H1 (cell line): ENCODE data around the gene NSD2. TPM values are rescaled to one million over a fixed set of nuclear protein-coding genes. Genes with fewer than 3 reads are reported as not detected.

Experiments used
- CTCF ChIA-PET: fragments of 300-600 bp; sonication (Branson Sonifier 250); formaldehyde crosslinking; loops from one replicate; lab custom pipeline; 2021; ENCODE audit not compliant: partially characterized antibody; lab: Charles Lee
- POLR2A ChIA-PET: fragments of 300-600 bp; sonication (Branson Sonifier 250); formaldehyde crosslinking; loops from one replicate; lab custom pipeline; 2021; ENCODE audit warnings: inconsistent platforms; ENCODE audit not compliant: partially characterized antibody; lab: Charles Lee
- DNase-seq, 2 experiments: peaks; one replicate each; pipeline versions ENCODE4 v3.0.0 to v3.0.0-alpha.2; 2010 to 2022; ENCODE audit warnings: low spot score in 2 of 2, low read depth in 1 of 2, mixed read lengths in 1 of 2
- FAIRE-seq: peaks from 2 replicates; lab custom pipeline; 2011; peaks lifted over from hg19 to GRCh38; lab: Jason Lieb, UNC
- H2AFZ ChIP-seq: 2 replicates; pipeline ENCODE4 v1.8.1; 2012; ENCODE audit warnings: low read length, inconsistent platforms
- H2AK5ac ChIP-seq: 2 replicates; pipeline ENCODE4 v1.6.1; 2013; ENCODE audit warnings: low read depth, low read length
- H2BK120ac ChIP-seq: replicated peaks from 2 replicates; pipeline ENCODE3; 2013; ENCODE audit warnings: low read depth, low read length, inconsistent platforms
- H2BK12ac ChIP-seq: 2 replicates; pipeline ENCODE4 v1.6.1; 2013; ENCODE audit warnings: low read depth, low read length
- H2BK15ac ChIP-seq: 2 replicates; pipeline ENCODE4 v1.6.1; 2013; ENCODE audit warnings: low read length
- H2BK20ac ChIP-seq: 2 replicates; pipeline ENCODE4 v1.6.1; 2013; ENCODE audit warnings: low read length
- H2BK5ac ChIP-seq: 2 replicates; pipeline ENCODE4 v1.6.1; 2013; ENCODE audit warnings: low read depth, low read length
- H3K14ac ChIP-seq: 2 replicates; pipeline ENCODE4 v1.6.1; 2013; ENCODE audit warnings: inconsistent platforms; ENCODE audit not compliant: insufficient read length
- H3K18ac ChIP-seq: 2 replicates; pipeline ENCODE4 v1.6.1; 2013; ENCODE audit warnings: low read length; ENCODE audit errors: extremely low read depth
- H3K23ac ChIP-seq: 2 replicates; pipeline ENCODE4 v1.6.1; 2013; ENCODE audit warnings: inconsistent platforms; ENCODE audit not compliant: insufficient read length
- H3K23me2 ChIP-seq: 2 replicates; pipeline ENCODE4 v1.6.1; 2013; ENCODE audit warnings: low read depth, low read length
- H3K27ac ChIP-seq: 2 replicates; pipeline ENCODE4 v1.6.1; 2011; ENCODE audit warnings: low read depth, low read length, inconsistent platforms
- H3K27me3 ChIP-seq, 4 experiments: replicated peaks in 1 of 4; 1 replicate in 1 of 4; 2 replicates in 3 of 4; pipeline versions ENCODE4 v1.6.1 to v1.8.1; 2011 to 2013; ENCODE audit warnings: low read length in 3 of 4, mild to moderate bottlenecking in 3 of 4, inconsistent platforms in 2 of 4, mixed read lengths in 2 of 4, moderate library complexity in 1 of 4; ENCODE audit not compliant: control insufficient read depth in 3 of 4, insufficient read depth in 3 of 4; ENCODE audit errors: extremely low read depth in 1 of 4
- H3K36me3 ChIP-seq, 4 experiments: 2 replicates each; pipeline versions ENCODE4 v1.6.1 to v1.8.1; 2011 to 2013; ENCODE audit warnings: mild to moderate bottlenecking in 4 of 4, low read length in 3 of 4, moderate library complexity in 2 of 4, control low read depth in 1 of 4, inconsistent platforms in 1 of 4; ENCODE audit not compliant: insufficient read depth in 4 of 4, control insufficient read depth in 2 of 4
- H3K4ac ChIP-seq: replicated peaks from 2 replicates; pipeline ENCODE3; 2013; ENCODE audit warnings: low read length, low read depth, mixed read lengths, inconsistent platforms; ENCODE audit not compliant: insufficient read length
- H3K4me1 ChIP-seq, 4 experiments: replicated peaks in 1 of 4; 1 replicate in 1 of 4; 2 replicates in 3 of 4; pipeline versions ENCODE4 v1.6.1 to v1.8.1; 2011 to 2013; ENCODE audit warnings: low read length in 3 of 4, inconsistent platforms in 2 of 4, mixed read lengths in 1 of 4; ENCODE audit not compliant: insufficient read depth in 4 of 4, control insufficient read depth in 3 of 4
- H3K4me2 ChIP-seq, 2 experiments: 2 replicates each; pipeline versions ENCODE4 v1.6.1 to v1.8.1; 2011 to 2013; ENCODE audit warnings: low read depth in 2 of 2, low read length in 2 of 2, control low read depth in 1 of 2, inconsistent platforms in 1 of 2, mild to moderate bottlenecking in 1 of 2; ENCODE audit not compliant: insufficient read depth in 1 of 2
- H3K4me3 ChIP-seq, 4 experiments: fragments of 200-600, 300-600 bp in 1 of 4; sonication (generic), shearing (Covaris generic), sonication (Bioruptor Twin) in 1 of 4; 2 replicates each; pipeline versions ENCODE4 v1.5.1 to v1.8.1; 2011 to 2016; ENCODE audit warnings: low read length in 4 of 4, low read depth in 3 of 4, control low read depth in 2 of 4, inconsistent platforms in 2 of 4, mild to moderate bottlenecking in 2 of 4, mixed read lengths in 1 of 4, moderate library complexity in 1 of 4; ENCODE audit not compliant: insufficient read depth in 2 of 4; ENCODE audit errors: extremely low read depth in 1 of 4
- H3K56ac ChIP-seq: replicated peaks from 2 replicates; pipeline ENCODE3; 2013; ENCODE audit warnings: low read depth, mild to moderate bottlenecking, mixed read lengths, low read length, inconsistent platforms; ENCODE audit not compliant: insufficient read length
- H3K79me1 ChIP-seq: 2 replicates; pipeline ENCODE4 v1.6.1; 2013; ENCODE audit warnings: low read depth, low read length, control low read depth
- H3K79me2 ChIP-seq, 2 experiments: 2 replicates each; pipeline versions ENCODE4 v1.6.1 to v1.8.1; 2012 to 2013; ENCODE audit warnings: low read length in 2 of 2, mild to moderate bottlenecking in 2 of 2, inconsistent platforms in 1 of 2; ENCODE audit not compliant: insufficient read depth in 2 of 2, control insufficient read depth in 1 of 2
- H3K9ac ChIP-seq, 4 experiments: replicated peaks in 1 of 4; 1 replicate in 1 of 4; 2 replicates in 3 of 4; pipeline versions ENCODE4 v1.6.1 to v1.8.1; 2011 to 2013; ENCODE audit warnings: low read depth in 3 of 4, low read length in 3 of 4, control low read depth in 2 of 4, mild to moderate bottlenecking in 2 of 4, moderate library complexity in 2 of 4, inconsistent platforms in 1 of 4; ENCODE audit errors: extremely low read depth in 1 of 4
- H3K9me3 ChIP-seq, 2 experiments: 2 replicates each; pipeline versions ENCODE4 v1.6.1 to v1.8.1; 2012 to 2013; ENCODE audit warnings: mild to moderate bottlenecking in 2 of 2, moderate library complexity in 2 of 2, control low read depth in 1 of 2, inconsistent platforms in 1 of 2, low read depth in 1 of 2, low read length in 1 of 2, mixed read lengths in 1 of 2; ENCODE audit not compliant: insufficient read depth in 2 of 2
- H4K20me1 ChIP-seq, 2 experiments: replicated peaks in 1 of 2; 2 replicates each; pipeline versions ENCODE3 to v1.8.1; 2011 to 2013; ENCODE audit warnings: inconsistent platforms in 2 of 2, low read length in 2 of 2, mild to moderate bottlenecking in 1 of 2; ENCODE audit not compliant: insufficient read depth in 2 of 2, control insufficient read depth in 1 of 2
- H4K5ac ChIP-seq: 2 replicates; pipeline ENCODE4 v1.6.1; 2013; ENCODE audit warnings: low read length, low read depth, mixed read lengths, inconsistent platforms; ENCODE audit not compliant: insufficient read length
- H4K8ac ChIP-seq: 2 replicates; pipeline ENCODE4 v1.8.0; 2013; ENCODE audit warnings: mild to moderate bottlenecking, moderate library complexity, low read length, inconsistent platforms; ENCODE audit not compliant: insufficient read depth; ENCODE audit errors: extremely low read depth
- H4K91ac ChIP-seq: replicated peaks from 2 replicates; pipeline ENCODE3; 2013; ENCODE audit warnings: low read length, mixed read lengths, inconsistent platforms; ENCODE audit not compliant: insufficient read length
- POLR2AphosphoS5 ChIP-seq: IDR thresholded peaks from 2 replicates; pipeline ENCODE4 v1.6.1; 2011; ENCODE audit warnings: low read depth, low read length
- SP1 ChIP-seq: IDR thresholded peaks from 2 replicates; pipeline ENCODE4 v1.6.1; 2011; ENCODE audit warnings: low read depth, low read length
- whole genome bisulfite sequencing, 2 experiments: shearing (Covaris generic) in 1 of 2; methylation state at CpG; one replicate each; pipeline versions ENCODE4 v1.1.6 to v1.1.7; 2013 to 2015; ENCODE audit warnings: low lambda C conversion rate in 2 of 2, mixed read lengths in 2 of 2, inconsistent platforms in 1 of 2, low coverage in 1 of 2, missing lambda C conversion rate in 1 of 2; ENCODE audit not compliant: insufficient replicate concordance in 2 of 2, insufficient coverage in 1 of 2, insufficient read length in 1 of 2; ENCODE audit errors: extremely low coverage in 1 of 2, missing lambda C conversion rate in 1 of 2; 5-methylcytosine and 5-hydroxymethylcytosine counted together
- polyA plus RNA-seq, 7 experiments: library from polyadenylated mRNA; depleted of rRNA in 3 of 7; stranded (reverse) in 5 of 7; unstranded in 2 of 7; fragments of >200 nt in 5 of 7; fragments of 200-250 nt in 2 of 7; gene quantifications; 1 replicate in 5 of 7; 2 replicates in 1 of 7; 4 replicates in 1 of 7; pipeline versions ENCODE4 v1.2.1 to v1.2.3, GENCODE V29; 2011 to 2013; ENCODE audit warnings: missing spikeins in 2 of 7, mixed read lengths in 2 of 7
- total RNA-seq: library from RNA; stranded (reverse); fragmentation: NEBNext Ultra II Directional; extraction: Animal tissue kit (Norgen Biotek cat#: 25700); gene quantifications from 2 replicates; pipeline ENCODE4 v1.2.1, GENCODE V29; 2021

Gene NSD2
- total and polyA plus RNA-seq, 2 of the 8 experiments (the other 6 are each of a cell fraction or from before 2014, with no cell fraction given), result 26.7 to 129 TPM

GRCh38 chr4:1979477-1980196 lies 108.4 kb downstream of the NSD2 start:
- H3K36me3 ChIP-seq, result peaks cover 23 to 81% (median 63%) of the 10 kb centered on the region in 4 experiments
- no peak overlapping the region for H2BK15ac ChIP-seq
- H2BK12ac ChIP-seq, result no peak overlapping the region
- FAIRE-seq (no peak), DNase-seq (no peak)
- H4K20me1 ChIP-seq, result peaks cover 0 to 25% of the 10 kb centered on the region in 2 experiments
- H4K5ac ChIP-seq, result no peak overlapping the region
- no peak overlapping the region for H3K4ac ChIP-seq
- no peak overlapping the region for H3K27ac ChIP-seq
- no peak overlapping the region for H2AFZ ChIP-seq
- no peak overlapping the region for H3K4me3 ChIP-seq
- no peak overlapping the region for H2AK5ac ChIP-seq
- CTCF ChIA-PET, result interaction anchor here (1.4 kb wide), 1 partner anchor 14 kb away, joined by 3 read pairs; no protein-coding TSS in a partner anchor
- H3K23me2 ChIP-seq, result no peaks in the 10 kb centered on the region
- no peak overlapping the region for H3K14ac ChIP-seq
- H3K56ac ChIP-seq, result no peak overlapping the region
- no peak overlapping the region for H4K91ac ChIP-seq
- POLR2A ChIA-PET, result no interaction called here
- H3K4me1 ChIP-seq, result no peaks in the 10 kb centered on the region; a peak in 1 of 7 replicates
- no peak overlapping the region for H2BK5ac ChIP-seq
- no peak overlapping the region for H3K23ac ChIP-seq
- H3K18ac ChIP-seq, result no peak overlapping the region
- no peak overlapping the region for H3K4me2 ChIP-seq
- H3K9ac ChIP-seq, result no peak overlapping the region
- H3K79me2 ChIP-seq, result no peaks in the 10 kb centered on the region
- no peak overlapping the region; the same call in 1 of the 2 replicates for H4K8ac ChIP-seq
- no peak overlapping the region for H2BK20ac ChIP-seq
- TF ChIP-seq SP1 (no peak), POLR2AphosphoS5 (0 out of 2 replicates have a peak, but pooled peaks have one; percentile 40)
- H3K9me3 ChIP-seq, result no peaks in the 10 kb centered on the region
- WGBS, 2 experiments, result 92% methylated on average over 22 of the region's 22 CpGs; no CpG with 5 or more reads in 1 of the 2 experiments
- no peaks in the 10 kb centered on the region for H3K27me3 ChIP-seq
- no peak overlapping the region for H2BK120ac ChIP-seq
- no peaks in the 10 kb centered on the region for H3K79me1 ChIP-seq
